NOMO-1 treated with dmso at 0.1 percent for 144 hours (cell line): ENCODE results near the gene TMEM151B.
A peak's percentile ranks its signal among the peaks of the same experiment; 100 is the strongest.
"Not testable (repeated sequence)": the region's sequence is repeated elsewhere in the genome, so short reads cannot be mapped to it uniquely, and the experiment has no call there.

ENCODE experiments used
- DNase-seq: peaks from one replicate; lab custom pipeline; 2025; ENCODE audit not compliant: unreplicated experiment; lab: John Stamatoyannopoulos, UW

TMEM151B gene

DNA sequence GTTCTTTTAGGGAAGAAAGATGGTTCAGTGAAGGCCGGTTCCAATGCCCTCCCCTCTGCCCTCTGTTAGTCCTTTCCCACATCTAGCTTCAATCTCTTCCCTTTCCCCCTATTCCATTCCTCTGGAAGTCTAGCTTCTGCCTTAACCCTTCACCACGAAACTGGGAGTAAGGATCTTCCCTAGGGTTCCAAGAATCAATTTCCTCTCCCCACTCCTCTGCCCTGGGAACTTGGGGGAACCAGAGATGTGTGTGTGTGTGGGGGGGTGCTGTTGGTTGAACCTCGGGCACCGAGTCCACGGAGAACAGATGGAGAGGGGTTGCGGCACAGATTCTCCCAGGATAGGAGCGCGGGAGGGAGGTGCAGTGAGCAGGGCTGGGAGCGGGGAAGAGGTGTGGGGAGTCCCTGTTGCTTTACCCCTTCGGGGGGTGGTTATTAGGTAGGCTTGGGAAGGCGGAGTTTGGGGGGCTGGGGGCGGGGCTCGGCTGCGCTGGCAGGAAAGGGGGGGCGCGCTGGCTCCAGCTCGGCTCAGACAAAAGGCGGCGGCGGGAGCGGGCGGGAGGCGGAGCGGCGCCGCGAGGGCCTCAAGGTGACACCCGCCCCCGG lies at the start of gene TMEM151B:
TMEM151B (plus strand) TSS at position 530 of the 605 bp plus-strand sequence. CDS start 293 bp downstream, outside the sequence.
- DNase-seq, result no peak

DNA sequence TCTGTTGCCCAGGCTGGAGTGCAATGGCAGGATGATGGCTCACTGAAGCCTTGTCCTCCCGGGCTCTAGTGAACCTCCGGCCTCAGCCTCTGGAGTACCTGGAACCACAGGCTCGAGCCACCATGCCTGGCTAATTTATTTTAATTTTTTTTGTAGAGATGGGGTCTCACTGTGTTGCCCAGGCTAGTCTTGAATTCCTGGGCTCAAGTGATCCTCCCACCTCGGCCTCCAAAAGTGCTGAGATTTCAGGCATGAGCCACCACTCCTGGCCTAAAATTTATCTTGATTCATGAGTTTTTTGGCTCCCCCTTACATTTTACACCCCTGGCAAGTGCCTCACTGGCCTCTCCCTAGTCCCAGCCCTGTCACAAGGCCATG lies 49.3 kb upstream of the TMEM151B start:
- no peak for DNase-seq

GRCh38 chr6:44221291-44221960 lies 48.8 kb upstream of the TMEM151B start:
- peak; percentile 66 for DNase-seq

DNA sequence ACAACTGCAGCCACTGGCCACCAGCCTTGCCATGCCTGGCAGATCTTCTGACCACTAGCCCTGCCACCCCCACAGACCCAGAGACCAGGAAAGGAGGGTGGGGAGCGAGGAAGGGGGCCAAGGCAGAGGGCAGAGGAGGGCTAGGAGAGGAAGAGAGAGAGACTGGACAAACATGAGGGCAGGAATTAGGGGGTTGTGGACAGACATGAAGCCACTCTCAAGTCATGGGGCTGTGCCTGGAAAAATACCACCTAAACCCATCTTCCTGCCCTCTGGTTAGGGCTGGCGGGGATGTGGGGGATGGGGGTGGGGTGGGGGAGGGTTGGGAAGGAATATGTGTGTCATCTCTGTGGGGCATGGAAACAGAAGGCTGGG lies 48.3 kb upstream of the TMEM151B start:
- no peak for DNase-seq

GRCh38 chr6:44222486-44223318 lies 47.5 kb upstream of the TMEM151B start:
- DNase-seq, result no peak

DNA sequence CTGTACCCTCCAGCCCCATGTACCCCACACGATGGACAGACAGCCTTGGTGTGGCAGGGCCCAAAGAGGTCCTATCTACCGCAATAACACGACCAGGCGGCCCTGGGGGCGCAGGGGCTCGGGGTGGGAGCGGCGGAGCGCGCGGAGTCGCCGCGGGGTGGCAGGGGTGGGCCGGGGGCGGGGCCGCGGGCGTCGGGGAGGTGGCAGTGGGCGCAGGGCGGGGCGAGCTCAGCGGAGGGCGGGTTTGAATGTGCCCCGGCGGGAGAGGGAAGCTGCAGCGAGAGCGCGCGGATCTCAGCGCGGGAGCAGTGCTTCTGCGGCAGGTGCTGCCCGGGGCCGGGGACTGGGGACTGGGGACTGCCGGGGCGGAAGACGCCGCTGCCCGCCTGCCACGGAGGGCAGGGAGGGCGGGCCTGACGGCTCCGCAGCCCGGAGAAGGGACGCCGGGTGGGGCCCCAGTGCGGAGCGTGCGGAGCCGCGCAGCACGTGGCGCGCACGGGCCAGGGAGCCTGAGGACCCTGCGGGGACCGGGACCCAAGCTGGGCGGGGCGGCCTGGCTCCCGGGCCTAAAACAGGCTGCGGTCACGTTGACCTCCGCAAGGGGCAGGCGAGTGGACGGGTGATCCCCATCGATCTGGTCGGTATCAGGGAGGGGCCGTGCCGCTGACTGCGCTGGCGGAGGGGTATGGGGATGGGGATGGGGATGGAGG lies 46.8 kb upstream of the TMEM151B start, which contains the start of gene SLC29A1:
SLC29A1 (plus strand) TSS at position 277 of the 710 bp plus-strand sequence. CDS start 3,719 bp downstream, outside the sequence.
- DNase-seq, result peak; percentile 69

DNA sequence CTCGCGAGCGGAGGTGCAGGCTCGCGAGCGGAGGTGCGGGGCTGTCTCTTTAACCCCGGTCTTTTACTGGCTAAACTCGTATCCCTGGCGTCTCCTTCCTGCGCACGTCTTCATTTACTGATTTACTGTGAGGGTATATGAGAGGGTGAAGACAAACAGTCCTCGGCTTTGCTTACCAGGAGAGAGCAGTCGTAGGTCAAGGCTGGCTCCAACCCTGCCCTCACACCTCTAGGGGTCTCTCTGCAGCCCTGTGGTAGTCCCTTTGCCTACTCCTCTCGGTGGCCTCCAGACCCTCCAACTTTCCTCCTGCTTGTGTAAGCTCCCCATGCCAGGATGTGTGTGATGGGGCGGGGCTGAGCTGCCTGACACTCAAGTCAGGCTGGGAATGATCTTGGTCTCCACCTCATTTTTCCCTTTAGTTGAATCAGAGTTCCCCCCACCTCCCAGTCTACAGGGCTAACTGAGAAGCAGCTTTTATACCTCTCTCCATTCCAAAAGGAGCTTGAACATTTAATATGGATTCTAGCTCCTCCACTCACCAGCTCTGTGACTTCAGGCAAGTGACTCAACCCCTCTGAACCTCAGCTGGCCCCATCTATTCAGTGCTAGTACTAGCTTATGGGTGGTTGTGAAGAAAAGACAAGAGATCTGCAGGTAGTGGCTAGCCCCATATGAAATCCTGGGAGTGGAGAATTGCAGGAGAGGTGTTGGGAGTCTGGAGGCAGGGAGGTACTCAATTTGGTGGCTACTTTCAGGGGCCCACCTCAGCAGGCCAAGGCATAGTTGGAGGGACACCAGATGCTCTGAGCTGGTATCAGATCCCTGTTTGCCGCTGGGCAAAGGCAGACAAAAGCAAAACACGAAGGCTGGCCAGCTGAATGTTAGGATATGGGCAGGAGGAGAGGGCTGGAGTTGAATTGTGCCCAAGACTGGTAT lies 46.0 kb upstream of the TMEM151B start:
- no peak for DNase-seq

GRCh38 chr6:44224965-44225305 lies 45.3 kb upstream of the TMEM151B start:
- DNase-seq, result no peak

DNA sequence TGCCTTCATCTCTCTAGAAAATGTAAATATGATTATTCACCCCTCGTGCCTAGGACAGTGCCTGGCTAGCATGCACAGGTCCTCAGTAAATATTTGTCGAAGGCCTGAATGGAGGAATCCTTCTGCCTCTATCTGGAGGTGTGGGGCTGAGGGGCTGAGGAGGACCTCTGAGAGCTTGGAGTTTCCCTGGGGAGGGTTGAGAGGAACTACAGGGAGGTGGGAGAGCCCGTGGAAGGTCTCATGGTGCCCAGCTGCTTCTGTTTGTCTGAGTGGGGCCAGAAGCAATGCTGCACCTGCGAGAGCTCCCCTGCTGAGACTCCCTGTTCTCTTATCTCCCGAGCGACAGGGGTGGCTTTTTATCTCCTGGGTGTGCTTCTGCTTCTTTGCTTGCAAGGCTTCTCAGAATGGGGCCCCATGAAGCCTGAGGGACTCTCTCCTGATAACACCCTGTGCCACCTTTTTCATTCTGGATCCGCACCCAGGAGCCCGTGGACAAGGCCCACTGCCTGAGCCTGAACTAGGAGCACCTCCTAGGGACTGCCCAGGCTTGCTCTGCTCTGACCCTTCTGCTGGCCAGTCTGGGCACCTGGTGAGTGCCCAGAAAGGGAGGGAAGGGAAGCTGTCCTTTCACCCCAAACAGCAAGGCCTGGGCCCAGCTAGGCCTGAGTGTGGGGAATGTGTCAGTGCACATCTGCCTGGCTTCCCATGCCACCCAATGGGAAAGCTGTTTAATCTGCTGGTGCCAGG lies 44.5 kb upstream of the TMEM151B start:
- DNase-seq, result no peak

- peak; percentile 18 for DNase-seq
Observed at GRCh38 chr6:44226368-44227147, 43.7 kb upstream of the TMEM151B start.

- no peak for DNase-seq
Observed at GRCh38 chr6:44227148-44227793, 43.0 kb upstream of the TMEM151B start.

DNA sequence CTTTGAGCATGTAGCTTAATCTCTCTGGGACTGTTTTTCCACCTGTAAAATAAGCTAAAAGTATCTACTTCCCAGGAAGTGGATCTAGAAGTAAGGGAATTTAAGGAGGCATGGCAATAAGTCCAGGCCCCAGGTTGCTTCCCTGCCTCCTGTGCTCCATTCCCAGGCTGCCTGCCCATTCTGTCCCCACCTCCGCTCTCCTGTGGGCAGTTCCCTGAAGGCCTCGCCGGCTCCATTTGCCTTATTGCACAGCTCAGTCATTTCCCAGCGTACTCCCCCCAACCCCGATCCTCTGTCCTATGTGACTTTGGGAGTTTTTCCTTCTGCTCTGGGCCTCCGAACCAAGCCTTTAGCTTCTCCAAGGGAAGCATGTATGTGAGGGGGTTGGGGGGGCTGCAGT lies 42.2 kb upstream of the TMEM151B start:
- DNase-seq, result no peak

GRCh38 chr6:44228433-44228832 lies 41.8 kb upstream of the TMEM151B start:
- DNase-seq, result no peak

DNA sequence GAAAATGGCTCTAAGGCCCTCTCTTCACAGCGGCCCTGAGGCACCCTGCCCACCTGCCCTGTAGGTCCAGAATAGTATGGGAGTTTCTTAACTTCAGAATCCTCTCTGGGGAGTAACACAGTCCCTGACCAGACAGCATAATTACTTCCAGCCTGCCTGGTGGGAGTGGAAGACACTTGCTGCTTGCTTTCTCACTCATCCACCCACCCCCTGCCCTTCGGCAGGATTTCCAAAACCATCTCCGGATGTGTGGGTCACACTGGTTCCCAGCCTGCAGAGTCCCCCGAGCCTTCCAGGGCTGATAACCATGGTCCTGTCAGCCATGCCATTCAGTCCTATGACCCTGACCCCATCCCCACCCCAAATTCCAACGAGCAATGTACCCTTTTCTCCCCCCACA lies 41.4 kb upstream of the TMEM151B start:
- DNase-seq, result no peak

GRCh38 chr6:44229376-44230033 lies 40.7 kb upstream of the TMEM151B start:
- DNase-seq, result no peak

GRCh38 chr6:44230034-44230675 lies 40.1 kb upstream of the TMEM151B start:
- DNase-seq, result no peak

DNA sequence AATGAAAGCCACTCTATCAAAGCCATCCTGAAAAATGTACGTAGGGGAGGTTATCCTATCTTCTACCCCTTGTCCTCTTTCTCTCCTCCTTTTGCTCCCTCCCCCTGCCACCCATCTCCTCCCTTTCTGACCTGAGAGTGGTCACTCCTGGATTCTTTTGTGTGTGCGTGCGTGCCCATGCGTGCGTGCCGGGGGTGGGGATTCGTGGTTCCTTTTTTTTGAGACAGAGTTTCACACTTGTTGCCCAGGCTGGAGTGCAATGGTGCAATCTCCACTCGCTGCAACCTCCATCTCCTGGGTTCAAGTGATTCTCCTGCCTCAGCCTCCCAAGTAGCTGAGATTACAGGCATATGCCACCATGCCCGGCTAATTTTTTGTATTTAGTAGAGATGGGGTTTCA lies 38.8 kb upstream of the TMEM151B start:
- DNase-seq, result not testable (repeated sequence)
